HG03060 (cell line): ENCODE data around the gene ZNF273.

Experiments
- ATAC-seq: cut with Tn5 transposase; IDR thresholded peaks from one replicate; pipeline ENCODE4 v1.9.1; 2021; ENCODE audit warnings: low read depth, moderate number of reproducible peaks; ENCODE audit not compliant: unreplicated experiment

ZNF273 gene

DNA sequence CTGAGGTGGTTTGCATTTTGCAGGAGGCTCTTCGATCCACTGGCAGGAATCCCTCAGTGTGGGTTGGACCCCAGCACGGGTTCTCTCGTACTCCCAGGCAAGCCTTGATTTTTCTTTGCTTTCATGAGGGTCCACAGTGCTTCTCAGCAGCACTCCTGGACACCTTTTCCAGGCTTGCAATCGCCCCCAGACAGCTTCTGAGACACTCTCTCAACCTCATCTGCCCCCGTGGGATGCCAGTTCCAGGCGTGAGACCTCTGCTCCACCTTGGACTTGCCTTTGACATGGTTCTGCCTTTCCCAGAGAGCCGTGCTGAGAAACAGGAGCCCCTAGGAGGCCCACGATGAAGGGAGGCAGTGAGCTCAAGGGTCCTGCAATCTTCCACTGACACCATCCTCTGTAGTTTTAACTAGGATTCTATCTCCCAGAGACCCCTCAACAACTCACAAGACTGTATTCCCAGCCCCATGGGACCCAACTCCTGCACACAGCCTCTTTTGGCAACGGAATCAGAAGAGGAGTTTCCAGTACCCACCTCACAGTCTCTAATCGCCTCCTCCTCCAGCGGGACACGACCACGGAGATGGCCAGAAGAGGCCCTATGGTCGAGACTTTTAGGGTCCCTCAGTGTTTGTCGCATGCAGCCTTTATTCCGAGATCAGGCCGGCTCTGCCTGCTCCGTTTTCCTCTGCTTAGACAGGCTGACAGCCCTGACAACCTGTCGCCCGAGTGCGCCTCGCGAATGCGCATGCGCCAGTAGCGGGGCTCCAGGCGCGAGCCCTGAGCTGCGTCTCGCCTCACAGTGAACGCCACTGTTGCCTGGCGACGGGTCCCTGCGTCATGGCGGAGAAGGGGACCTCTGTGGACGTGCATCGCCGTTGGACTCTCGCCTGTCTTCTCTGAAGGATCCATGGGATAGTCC is 26.0 kb upstream of the ZNF273 start:
- no peak for ATAC-seq

DNA sequence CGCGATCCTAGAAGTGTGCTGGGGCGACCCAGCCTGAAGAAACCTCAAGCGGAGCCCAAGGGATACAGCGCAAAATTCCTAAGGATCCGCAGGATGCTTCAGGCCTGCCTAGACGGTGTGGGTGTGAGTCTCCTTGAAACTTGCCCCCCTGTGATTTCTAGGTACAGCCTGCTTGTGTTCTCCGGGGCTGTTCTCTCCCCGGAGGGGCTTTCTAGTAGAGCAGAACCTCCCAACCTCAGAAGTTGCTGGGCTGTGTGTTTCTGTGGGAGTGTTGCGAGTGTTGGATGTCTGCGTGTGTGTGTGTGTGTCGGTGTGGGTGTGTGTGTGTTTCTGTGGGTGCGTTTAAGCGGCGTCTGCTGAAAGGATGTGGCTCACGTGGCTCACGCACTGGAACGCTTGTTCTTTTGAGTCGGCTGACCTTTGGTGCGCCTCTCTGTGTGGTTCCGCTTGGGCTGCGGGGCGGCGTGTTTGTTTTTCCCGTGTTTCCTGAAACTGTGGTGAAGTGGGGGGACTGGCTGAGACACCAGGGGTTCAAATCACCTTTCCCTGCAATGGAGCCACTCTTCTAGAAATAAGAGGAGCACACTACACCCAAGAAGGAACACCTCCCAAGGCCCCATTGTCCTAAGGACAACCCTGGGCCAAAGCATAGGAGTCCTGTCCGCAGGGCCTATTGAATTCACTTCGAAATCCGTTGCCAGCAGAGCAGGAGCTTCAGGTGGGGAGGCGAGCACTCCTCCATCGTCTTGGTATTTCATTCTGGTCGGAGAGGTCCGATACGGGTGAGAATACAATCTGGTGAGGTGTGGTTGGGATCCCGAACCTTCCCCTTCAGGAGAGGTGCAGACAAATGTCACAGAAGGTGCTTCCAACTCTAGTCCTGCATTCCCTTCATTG is 25.1 kb upstream of the ZNF273 start:
- ATAC-seq: no peak

DNA sequence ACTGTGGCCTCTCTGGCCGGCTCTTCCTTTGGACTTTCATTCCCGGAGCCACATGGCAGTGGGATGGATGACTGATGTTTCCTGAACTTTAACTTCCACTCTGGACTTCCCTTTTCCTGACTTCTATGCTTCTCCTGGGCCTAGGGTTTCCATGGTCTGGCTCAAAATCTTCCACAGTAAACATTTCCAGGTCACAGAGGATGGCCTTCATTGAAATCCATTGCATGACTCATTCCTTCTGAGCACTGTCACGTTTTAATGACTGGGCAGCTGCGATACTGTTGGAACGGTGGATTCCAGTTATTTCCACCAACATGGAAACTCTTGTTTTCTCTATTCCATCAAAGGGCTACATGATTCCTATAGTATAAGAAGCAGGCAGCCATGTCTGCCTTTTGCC is 24.4 kb upstream of the ZNF273 start:
- no peak for ATAC-seq

DNA sequence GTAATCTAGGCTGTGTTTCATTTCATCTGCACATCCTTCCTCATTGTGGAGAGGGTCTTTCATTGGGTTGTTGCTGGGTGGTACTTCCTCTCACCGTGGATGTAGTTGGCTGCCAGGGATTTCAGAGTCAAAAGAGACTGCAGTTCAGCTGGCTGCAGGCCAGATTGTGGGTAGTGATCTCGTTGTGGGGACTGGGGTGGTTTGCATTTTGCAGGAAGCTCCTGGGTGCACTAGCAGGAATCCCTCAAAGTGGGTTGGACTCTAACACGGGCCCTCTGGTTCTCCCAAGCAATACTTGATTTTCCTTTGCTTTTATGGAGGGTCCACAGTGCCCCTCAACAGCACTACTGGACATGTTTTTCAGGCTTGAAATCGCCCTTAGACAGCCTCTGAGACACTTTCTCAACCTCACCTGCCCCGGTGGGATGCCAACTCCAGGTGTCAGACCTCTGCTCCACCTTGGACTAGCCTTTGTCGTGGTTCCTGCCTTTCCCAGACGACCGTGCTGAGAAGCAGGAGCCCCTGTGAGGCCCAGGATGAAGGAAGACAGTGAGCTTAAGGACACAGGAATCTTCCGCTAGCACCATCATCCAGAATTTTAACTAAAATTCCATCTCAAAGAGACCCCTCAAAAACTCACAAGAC is 23.9 kb upstream of the ZNF273 start:
- no peak for ATAC-seq

DNA sequence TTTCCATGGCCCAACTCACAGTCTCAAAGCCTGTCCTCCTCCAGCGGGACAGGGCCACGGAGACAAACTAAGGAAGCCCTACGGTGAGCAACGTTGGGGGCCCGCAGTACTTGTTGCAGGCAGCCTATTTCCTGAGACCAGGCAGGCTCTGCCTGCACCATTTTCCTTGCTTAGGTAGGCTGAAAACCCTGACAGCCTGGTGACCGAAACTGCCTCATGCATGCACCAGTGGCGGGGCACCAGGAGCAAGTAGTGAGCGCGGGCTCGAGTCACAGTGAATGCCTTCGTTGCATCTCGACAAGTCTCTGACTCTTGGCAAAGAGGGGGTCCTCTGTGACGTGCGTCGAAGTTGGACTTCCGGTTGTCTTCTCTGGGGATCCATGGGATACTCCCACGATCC is 23.3 kb upstream of the ZNF273 start:
- ATAC-seq: no peak

DNA sequence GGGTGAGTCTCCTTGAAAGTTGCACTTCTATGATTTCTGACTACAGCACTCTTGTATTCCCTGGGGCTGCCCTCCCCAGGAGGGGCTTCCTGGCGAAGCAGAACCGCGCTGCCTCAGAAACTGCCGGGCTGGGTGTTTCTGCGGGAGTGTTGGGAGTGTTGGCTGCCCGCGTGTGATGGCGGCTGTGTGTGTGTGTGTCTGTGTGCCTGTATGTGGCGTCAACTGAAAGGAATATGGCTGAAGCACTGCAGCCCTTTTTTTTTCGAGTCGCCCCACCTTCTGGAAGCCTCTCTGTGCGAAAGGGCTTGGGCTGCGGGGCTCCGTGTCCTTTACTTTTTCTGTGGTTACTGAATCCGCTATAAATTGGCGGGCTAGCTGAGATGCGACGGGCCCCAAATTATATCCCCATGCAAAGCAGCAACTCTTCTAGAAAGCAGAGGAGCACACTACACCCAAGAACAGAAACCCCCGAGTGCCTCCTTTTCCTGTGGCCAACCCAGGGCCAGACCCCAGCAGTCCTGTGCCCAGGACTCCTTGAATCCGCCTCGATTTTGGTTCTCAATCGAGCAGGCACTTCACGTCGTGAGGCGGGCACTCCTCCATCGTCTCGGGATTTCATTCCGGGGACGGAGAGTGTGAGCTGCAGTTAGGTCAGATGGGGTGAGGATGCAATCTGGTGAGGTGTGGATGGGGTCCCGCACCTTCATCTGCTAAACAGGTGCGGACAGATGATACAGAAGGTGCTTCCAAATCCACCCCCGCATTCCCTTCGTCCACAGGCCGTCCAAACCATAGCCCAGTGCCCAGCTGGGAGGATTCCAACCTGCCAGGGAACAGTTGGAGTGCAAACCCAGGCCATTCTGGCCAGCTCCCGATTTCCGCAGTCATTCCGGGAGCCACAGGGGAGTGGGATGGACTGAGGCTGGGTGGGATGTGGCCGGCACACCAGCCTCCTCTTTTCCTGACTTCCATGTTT is 22.5 kb upstream of the ZNF273 start:
- no peak for ATAC-seq

DNA sequence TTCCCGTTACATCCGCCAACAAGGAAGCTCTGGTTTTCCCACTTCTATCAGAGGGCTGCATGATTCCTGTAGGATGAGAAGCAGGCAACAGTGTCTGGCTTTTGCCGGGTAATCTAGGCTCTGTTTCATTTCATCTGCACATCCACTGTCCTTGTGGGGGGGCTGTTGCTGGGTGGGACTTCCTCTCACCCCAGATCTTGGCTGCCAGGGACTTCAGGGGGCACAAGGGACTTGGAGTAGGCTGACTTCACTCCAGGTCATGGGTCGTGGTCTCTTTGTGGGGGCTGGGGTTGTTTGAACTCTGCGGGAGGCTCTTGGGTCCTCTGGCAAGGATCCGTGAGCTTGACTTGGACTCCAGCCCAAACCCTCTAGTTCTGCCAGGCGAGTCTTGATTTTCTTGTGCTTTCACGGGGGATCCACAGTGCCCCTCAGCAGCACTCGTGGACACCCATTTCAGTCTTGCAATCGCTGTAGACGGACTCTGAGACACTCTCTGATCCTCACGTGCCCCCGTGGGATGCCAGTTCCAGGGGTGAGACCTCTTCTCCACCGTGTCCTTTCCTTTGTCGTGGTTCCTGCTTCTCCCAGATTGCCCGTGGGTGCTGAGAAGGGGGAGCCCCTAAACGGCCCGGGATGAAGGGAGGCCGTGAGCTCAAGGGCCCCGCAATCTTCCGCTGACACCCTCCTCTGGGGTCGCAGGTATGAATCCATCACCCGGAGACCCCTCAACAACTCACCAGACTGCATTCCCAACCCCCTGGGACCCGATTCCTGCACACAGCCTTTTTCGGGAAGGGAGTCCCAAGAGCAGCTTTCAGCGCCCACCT is 21.4 kb upstream of the ZNF273 start:
- ATAC-seq: no peak

DNA sequence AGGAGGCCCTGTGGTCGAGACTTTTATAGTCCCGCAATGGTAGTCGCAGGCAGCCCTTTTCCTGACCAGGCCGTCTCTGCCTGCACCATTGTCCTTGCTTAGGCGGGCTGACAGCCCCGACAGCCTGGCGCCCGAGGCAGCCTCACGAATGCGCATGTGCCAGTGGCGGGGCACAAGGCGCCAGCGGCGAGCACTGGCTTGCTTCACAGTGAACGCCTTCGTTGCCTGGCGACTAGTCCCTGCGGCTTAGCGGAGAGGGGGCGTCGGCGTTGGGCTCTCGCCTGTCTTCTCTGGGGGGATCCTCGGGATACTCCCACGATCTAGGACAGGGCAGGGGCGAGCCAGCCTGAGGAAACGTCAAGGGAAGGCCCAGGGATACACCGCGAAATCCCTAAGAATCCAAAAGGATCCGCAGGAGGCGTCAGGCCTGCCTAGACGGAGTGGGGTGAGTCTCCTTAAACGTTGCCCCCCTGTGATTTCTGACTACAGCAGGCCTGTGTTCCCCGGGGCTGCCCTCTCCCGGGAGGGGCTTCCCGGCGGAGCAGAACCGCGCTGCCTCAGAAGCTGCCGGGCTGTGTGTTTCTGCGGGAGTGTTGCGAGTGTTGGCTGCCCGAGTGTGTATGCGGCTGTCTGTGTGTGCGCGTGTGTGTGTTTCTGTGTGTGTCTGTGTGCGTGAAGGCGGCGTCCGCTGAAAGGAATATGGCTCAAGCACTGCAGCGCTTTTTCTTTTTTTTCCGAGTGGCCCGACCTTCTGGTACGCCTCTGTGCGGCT is 20.5 kb upstream of the ZNF273 start:
- ATAC-seq: no peak

DNA sequence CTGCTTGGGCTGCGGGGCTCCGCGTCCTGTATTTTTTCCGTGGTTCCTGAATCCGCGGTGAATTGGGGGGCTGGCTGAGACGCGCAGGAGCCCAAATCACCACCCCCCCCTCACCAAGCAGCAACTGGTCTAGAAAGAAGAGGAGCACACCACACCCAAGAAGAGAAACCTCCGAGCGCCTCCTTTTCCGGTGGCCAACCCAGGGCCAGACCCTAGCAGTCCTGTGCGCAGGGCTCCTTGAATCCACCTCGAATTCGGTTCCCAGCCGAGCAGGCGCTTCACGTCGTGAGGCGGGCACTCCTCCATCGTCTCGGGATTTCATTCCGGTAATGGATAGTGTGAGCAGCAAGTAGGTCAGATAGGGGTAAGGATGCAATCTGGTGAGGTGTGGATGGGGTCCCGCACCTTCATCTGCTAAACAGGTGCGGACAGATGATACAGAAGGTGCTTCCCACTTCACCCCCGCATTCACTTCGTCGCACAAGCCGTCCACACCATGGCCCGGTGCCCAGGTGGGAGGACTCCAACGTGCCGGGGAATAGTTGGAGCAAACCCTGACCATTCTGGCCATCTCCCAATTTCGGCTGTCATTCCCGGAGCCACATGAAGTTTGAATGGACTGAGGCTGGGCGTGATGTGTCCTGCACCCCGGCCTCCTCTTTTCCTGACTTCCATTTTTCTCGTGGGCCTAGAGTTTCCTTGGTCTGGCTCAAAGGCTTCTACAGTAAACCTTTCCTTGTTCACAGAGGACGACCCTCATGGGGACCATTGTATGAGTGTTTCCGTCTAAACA is 19.8 kb upstream of the ZNF273 start:
- no peak for ATAC-seq

DNA sequence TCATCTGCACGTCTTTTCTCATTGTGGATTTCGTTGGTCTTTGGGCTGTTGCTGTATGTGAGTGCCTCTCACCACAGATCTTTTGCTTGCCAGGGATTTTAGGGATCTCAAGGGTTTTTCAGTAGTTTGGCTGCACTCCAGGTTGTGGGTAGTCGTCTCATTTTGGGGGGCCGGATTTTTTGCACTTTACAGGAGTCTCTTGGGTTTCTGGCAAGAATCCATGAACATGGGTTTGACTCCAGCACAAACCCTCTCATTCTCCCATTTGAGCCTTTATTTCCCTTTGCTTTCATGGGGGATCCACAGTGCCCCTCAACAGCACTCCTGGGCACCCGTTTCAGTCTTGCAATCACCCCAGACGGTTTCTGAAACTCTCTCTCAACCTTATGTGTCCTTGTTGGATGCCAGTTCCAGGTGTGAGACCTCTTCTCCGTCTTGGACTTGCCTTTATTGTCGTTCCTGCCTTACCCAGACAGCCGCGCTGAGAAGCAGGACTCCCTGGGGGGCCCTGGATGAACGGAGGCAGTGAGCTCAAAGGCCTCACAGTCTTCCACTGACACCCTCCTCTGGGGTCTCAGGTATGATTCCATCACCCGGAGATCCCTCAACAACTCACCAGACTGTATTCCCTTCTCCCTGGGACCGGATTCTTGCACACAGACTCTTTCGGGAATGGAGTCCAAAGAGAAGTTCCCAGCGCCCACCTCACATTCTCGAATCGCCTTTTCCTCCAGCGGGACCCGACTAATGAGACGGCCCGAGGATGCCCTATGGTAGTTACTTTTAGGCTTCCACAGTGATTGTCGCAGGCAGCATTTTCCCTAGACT is 18.8 kb upstream of the ZNF273 start:
- no peak for ATAC-seq

DNA sequence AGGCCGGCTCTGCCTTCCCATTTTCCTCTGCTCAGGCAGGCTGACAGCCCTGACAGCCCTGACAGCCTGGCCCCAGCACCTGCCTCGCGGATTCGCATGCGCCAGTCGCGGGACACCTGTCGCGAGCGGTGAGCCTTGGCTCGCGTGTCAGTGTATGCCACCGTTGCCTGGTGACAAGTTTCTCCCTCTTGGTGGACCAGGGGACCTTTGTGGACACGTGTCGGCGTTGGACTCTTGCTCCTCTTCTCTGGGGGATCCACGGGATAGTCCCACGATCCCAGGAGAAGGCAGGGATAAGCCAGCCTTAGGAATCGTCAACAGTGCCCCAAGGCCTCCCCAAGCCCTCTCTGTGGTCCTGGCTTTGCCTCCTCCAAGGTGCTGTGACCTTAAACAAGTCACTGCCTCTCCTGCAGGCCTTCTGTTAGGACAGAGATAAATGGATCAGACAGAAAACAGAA is 18.1 kb upstream of the ZNF273 start:
- no peak for ATAC-seq

DNA sequence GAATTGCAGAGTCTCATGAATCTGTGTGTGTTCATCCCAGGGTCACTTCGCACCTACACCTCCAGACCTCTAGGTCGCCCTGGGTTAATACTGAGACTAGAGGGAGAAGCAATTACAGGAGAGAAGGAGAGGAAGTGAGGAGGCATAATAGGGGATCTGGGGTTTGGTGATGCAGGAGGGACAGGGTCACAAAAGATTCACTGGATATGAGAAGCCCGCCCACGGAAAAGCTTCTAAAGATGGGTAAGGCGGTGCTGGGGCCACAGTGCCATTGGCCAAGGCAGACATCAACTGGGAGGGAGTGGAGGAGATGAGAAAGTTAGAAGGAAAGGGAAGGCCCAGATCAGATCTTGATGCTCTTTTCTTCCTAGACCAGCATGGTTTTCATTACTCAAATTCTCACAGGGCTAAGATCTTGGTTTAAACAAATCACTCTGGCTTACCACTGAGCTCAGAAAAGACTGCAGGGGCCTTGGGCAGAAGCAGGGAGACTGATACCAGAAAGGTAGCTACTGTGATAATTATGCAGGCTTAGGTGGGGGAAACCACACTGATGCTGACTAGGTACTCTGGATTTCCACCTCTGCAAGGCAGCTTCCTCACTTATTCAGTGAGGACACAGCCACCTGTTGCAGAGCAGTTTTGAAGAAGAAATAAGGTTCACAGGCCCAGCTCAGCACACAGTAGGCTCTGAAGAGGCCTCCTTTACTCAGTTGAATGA is 17.4 kb upstream of the ZNF273 start:
- ATAC-seq: no peak

DNA sequence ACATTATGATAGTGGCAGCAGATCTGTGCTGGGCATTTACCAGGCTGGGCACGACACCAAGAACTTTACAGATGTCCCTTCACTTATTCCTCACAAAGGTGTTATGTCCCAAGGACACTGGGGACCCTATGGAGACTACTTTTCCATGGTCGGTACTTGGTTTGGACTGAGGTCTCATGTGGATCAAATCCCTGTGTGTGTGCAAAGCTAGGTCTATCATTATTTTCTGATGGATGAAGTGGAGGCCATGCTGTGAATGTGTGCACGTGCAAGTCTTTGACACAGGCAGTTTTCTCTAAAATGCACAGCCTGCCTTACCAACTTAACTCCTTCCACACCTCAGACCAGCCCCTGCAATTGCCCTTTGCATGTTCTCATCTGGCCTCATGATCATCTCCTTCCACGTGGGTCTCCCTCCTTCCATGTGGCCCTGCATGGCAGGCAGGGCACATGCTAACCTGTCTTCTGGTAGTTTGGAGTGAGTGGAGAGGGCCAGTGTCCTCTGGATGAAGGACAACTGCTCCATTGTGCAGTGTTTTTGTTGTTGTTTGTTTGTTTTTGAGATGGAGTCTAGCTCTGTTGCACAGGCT is 16.0 kb upstream of the ZNF273 start:
- no peak for ATAC-seq

DNA sequence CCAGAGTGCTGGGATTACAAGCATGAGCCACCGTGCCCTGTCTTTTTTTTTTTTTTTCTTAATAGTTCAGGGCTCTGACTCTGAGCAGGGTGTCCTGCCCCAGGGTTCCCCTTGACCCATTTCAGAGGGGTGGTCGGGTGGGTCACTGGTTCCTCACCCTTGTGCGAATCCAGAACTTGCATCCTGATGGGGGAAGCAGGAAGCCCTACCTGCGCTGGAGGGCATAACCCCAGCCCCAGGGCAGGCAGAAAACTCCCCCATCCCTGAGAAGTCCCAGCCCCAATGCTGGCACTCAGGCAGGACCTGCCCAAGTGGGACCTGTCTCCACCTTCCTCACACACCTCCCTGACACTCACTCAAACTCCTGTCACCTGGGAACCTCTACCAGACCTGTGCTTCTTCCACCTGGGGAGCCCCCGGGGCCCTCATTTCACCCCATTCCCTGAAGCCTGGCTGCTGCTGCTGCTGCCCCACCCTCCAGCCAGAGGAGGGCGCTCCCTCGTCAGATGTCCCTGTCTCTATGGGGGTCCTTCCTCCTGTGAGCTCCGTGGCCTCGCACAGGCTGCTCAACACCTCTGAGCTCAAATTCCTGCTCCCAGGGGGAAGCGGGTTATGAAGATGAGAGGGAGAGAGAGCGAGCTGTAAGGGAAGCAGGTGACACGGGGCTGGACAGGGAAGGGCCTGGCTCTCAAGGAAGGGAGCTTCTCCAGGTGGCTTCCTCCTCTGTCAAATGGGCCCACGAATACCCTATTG is 15.1 kb upstream of the ZNF273 start:
- no peak for ATAC-seq

DNA sequence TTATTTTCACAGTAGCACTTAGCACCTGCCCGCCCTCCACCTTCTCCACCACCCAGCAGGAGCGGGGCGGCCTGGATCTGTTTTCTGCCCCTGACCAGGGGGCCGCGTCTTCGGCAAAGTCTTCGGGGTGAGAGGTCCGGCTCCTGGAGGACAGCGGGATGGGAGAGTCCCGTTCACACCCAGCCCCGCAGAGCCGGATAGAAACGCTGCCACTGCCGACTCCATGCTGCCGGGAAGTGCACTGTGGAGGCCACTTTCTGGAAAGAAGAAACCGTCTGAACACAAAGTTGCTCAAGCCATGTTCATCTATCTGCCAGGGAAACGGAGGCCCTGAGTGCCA is 14.5 kb upstream of the ZNF273 start:
- no peak for ATAC-seq
